Duodenal mucosa (tissue), 2 donors: Measurements from ENCODE around the gene PLAAT4.
A peak's percentile ranks its signal among the peaks of the same experiment; 100 is the strongest.
"Not testable (repeated sequence)": the region's sequence is repeated elsewhere in the genome, so short reads cannot be mapped to it uniquely, and the experiment has no call there.

Source experiments
- H3K27ac ChIP-seq: one replicate; pipeline ENCODE4 v1.7.0; 2013; ENCODE audit warnings: low read depth, low read length
- H3K27me3 ChIP-seq, 2 donors: one replicate each; pipeline ENCODE4 v1.7.0; 2013; ENCODE audit warnings: low read length in 2 of 2, control low read depth in 1 of 2; ENCODE audit not compliant: insufficient read depth in 2 of 2, control insufficient read depth in 1 of 2
- H3K36me3 ChIP-seq, 2 donors: one replicate each; pipeline ENCODE4 v1.7.0; 2013; ENCODE audit warnings: low read length in 2 of 2, control low read depth in 1 of 2; ENCODE audit not compliant: insufficient read depth in 2 of 2, control insufficient read depth in 1 of 2
- H3K4me1 ChIP-seq, 2 donors: one replicate each; pipeline ENCODE4 v1.7.0; 2013; ENCODE audit warnings: low read length in 2 of 2, control low read depth in 1 of 2; ENCODE audit not compliant: insufficient read depth in 2 of 2, control insufficient read depth in 1 of 2
- H3K4me3 ChIP-seq, 2 donors: one replicate each; pipeline ENCODE4 v1.7.0; 2013; ENCODE audit warnings: low read length in 2 of 2, low read depth in 1 of 2
- H3K9ac ChIP-seq, 2 donors: one replicate each; pipeline ENCODE4 v1.7.0; 2013; ENCODE audit warnings: low read length in 2 of 2, low read depth in 1 of 2
- H3K9me3 ChIP-seq, 2 donors: one replicate each; pipeline ENCODE4 v1.7.0; 2013; ENCODE audit warnings: low read length in 2 of 2, control low read depth in 1 of 2; ENCODE audit not compliant: control insufficient read depth in 1 of 2

Gene PLAAT4

DNA sequence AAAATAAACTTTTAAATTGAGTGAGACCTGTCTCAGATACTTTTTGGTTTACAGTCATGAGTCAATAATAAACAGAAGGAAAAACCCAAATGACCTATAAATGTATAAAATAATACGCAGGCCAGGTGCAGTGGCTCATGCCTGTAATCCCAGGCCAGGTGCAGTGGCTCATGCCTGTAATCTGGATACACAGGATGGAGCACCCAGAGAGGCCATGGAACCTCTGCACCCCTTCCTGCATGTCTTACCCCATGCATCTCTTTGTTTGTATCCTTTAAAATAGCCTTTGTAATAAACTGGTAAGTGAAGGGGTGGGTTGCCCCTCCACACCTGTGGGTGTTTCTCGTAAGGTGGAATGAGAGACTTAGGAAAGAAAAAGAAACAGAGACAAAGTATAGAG, 8.9 kb upstream of the PLAAT4 start:
- Histone ChIP-seq H3K27ac (no peak overlapping the region), H3K4me1 (peaks cover 2 to 8% of the 10 kb centered on the region in 2 donors), H3K9ac (no peak overlapping the region), H3K27me3 (no peaks in the 10 kb centered on the region), H3K9me3 (no peaks in the 10 kb centered on the region), H3K36me3 (no peaks in the 10 kb centered on the region), H3K4me3 (no peak overlapping the region)

GRCh38 chr11:63528156-63528555, 8.5 kb upstream of the PLAAT4 start:
- H3K27me3 ChIP-seq, H3K27ac ChIP-seq, H3K9ac ChIP-seq, H3K4me3 ChIP-seq, H3K9me3 ChIP-seq, H3K36me3 ChIP-seq: not testable (repeated sequence)
- peaks cover 6 to 13% of the 10 kb centered on the region in 2 donors for H3K4me1 ChIP-seq

GRCh38 chr11:63528729-63529278, 7.8 kb upstream of the PLAAT4 start:
- H3K9ac ChIP-seq, H3K4me3 ChIP-seq, H3K27me3 ChIP-seq, H3K36me3 ChIP-seq, H3K9me3 ChIP-seq, H3K27ac ChIP-seq: not testable (repeated sequence)
- H3K4me1 ChIP-seq, result peaks cover 7 to 15% of the 10 kb centered on the region in 2 donors

DNA sequence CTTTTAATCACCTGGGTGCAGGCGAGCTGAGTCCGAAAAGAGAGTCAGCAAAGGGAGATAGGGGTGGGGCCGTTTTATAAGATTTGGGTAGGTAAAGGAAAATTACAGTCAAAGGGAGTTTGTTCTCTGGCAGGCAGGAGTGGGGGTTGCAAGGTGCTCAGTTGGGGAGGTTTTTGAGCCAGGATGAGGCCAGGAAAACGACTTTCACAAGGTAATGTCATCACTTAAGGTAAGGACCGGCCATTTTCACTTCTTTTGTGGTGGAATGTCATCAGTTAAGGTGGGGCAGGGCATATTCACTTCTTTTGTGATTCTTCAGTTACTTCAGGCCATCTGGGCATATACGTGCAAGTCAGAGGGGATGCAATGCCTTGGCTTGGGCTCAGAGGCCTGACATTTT, 7.2 kb upstream of the PLAAT4 start:
- H3K9me3 ChIP-seq, H3K27ac ChIP-seq, H3K9ac ChIP-seq, H3K27me3 ChIP-seq, H3K36me3 ChIP-seq, H3K4me3 ChIP-seq: not testable (repeated sequence)
- H3K4me1 ChIP-seq, result peaks cover 11 to 15% of the 10 kb centered on the region in 2 donors

DNA sequence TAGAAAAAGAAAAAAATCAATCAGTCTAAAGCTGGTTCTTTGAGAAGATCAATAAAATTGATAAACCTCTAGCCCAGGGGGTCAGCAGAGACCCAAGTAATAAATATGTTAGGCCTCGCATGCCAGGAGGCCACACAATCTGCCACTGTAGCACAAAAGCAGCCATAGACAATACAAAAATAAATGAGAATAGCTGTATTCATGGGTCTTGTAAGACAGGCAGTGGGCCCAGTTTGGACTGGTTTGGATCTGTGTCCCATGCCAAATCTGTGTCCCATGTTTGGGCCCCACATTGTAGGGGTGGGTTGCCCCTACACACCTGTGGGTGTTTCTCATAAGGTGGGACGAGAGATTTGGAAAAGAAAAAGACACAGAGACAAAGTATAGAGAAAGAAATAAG, 6.6 kb upstream of the PLAAT4 start:
- H3K36me3 ChIP-seq, result no peaks in the 10 kb centered on the region
- H3K4me3 ChIP-seq, result no peak overlapping the region
- H3K4me1 ChIP-seq, result peaks cover 16 to 18% of the 10 kb centered on the region in 2 donors
- H3K9me3 ChIP-seq, result no peaks in the 10 kb centered on the region
- no peak overlapping the region for H3K9ac ChIP-seq
- no peaks in the 10 kb centered on the region for H3K27me3 ChIP-seq
- H3K27ac ChIP-seq, result no peak overlapping the region

- not testable (repeated sequence) for H3K27ac ChIP-seq, H3K36me3 ChIP-seq, H3K9me3 ChIP-seq, H3K9ac ChIP-seq, H3K4me3 ChIP-seq, H3K27me3 ChIP-seq
- H3K4me1 ChIP-seq, result peaks cover 23 to 29% of the 10 kb centered on the region in 2 donors
Observed at GRCh38 chr11:63531074-63531792, 5.4 kb upstream of the PLAAT4 start.

DNA sequence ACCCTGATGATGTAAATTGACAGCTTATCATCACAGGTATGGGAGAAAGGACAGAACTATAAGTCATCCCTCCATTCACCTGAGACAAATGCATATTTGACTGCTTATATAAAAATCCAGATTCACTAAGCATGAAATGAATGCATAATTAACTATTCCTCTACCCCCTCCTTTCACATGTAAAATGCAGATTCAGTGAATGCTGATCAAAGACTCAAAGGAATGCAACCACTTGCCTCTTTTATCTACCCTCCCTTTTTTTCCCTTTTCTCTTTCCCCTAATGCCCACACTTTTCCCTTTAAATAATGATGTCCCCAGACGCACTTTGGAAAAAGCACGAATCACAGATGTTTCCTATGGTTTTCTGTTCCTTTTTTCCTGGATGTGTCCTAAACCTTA, 4.5 kb upstream of the PLAAT4 start:
- Histone ChIP-seq H3K27me3 (no peaks in the 10 kb centered on the region), H3K9ac (no peak overlapping the region), H3K27ac (no peak overlapping the region), H3K9me3 (no peaks in the 10 kb centered on the region), H3K4me3 (no peak overlapping the region), H3K4me1 (peaks cover 31 to 33% of the 10 kb centered on the region in 2 donors), H3K36me3 (no peaks in the 10 kb centered on the region)

DNA sequence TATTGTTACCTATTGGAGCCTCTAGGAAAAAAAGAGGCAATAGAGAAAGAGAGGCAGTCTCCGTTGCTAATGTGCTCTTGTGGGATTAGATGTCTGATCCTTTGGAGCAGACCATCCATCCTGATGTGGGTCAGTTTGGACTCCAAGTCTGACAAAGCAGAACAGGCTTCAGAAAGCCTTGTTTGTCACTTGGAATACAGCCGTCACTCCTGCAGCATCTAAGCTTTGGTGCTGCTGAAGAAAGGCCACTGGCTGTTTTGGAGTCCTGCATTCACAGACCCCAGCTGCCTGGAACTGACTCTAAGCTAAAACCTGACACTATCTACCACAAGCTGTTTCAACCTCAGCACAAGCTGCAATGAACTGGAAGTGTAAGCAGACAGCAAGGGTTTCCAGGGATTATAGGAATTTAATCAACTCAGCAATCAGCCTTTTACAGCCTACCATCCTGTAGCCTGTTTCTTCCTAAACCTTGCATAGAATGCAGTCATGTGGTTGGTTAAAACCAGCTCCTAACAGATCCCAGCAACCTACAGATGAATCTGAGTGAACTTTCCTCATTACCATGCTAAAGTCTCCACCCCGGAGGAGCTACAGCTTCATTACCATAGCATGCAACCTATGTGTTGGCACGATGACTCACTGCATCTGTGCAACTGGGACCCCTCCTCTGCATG, 3.7 kb upstream of the PLAAT4 start:
- Histone ChIP-seq H3K4me1 (peaks cover 39 to 40% of the 10 kb centered on the region in 2 donors), H3K27me3 (no peaks in the 10 kb centered on the region), H3K36me3 (no peaks in the 10 kb centered on the region), H3K9me3 (no peaks in the 10 kb centered on the region), H3K4me3 (no peak overlapping the region), H3K9ac (no peak overlapping the region), H3K27ac (no peak overlapping the region)

DNA sequence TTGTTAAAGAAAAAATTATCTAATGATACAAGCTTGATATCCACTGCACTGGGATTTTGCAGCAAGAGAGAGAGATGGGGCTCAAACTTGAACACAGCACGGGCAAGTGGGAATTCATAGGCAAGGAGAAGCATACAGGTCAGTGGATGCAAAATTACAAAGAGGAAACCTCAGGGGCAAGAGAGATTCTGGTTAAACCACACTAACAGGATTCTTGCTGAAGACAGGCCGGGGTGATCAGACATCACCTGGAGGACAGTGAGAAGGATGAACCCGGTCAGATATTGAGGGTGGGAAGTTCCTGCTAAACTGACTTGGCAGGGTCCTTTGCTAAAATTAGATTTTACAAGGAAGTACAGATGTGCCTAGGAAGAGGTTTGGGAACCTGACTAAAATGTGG, 2.5 kb upstream of the PLAAT4 start:
- Histone ChIP-seq H3K27ac (no peak overlapping the region), H3K4me1 (peaks cover 47 to 50% of the 10 kb centered on the region in 2 donors), H3K36me3 (peaks cover 0 to 2% of the 10 kb centered on the region in 2 donors), H3K4me3 (no peak overlapping the region), H3K27me3 (no peaks in the 10 kb centered on the region), H3K9ac (no peak overlapping the region), H3K9me3 (no peaks in the 10 kb centered on the region)

DNA sequence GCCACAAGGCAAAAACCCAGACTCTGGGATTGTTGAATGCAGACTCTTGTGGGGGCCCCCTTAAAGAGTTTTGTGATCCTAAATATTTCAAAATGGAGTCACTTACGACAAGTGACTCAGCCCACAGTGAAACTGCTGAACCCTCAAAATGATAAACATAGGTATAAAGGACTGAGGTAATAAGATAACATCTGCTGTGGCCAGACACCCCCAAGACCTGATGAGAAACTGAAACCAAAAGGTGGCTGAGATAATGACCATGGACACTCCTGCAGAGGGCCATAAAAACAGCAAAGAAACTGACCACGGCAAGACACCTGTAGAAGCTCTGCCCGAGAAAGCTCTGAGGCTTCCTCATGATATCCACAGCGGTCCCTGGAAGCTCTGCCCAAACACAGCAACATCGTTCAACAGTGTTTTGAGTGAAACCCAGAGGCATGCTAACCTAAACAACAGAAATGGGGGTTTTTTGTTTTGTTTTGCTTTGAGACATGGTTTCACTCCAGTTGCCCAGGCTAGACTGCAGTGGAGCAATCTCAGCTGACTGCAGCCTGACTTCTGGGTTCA, 1.6 kb upstream of the PLAAT4 start:
- no peaks in the 10 kb centered on the region for H3K27me3 ChIP-seq
- H3K9ac ChIP-seq, result peak overlapping the region in 1 of 2 donors; percentile 10
- no peak overlapping the region for H3K27ac ChIP-seq
- H3K4me1 ChIP-seq, result peaks cover 51 to 52% of the 10 kb centered on the region in 2 donors
- H3K9me3 ChIP-seq, result no peaks in the 10 kb centered on the region
- peaks cover 0 to 5% of the 10 kb centered on the region in 2 donors for H3K36me3 ChIP-seq
- H3K4me3 ChIP-seq, result peak overlapping the region in 1 of 2 donors; percentile 25
